D341Med (cell line): ENCODE data around the gene KLHL42.

ENCODE experiments used
- DNase-seq: peaks from one replicate; pipeline ENCODE4 v3.0.0; 2012; ENCODE audit warnings: low spot score

KLHL42 gene

GRCh38 chr12:27780612-27781408 is 777 bp downstream of the KLHL42 start:
- DNase-seq, result no peak

GRCh38 chr12:27781680-27782079 is 1.6 kb downstream of the KLHL42 start:
- DNase-seq, result no peak

GRCh38 chr12:27782481-27782880 is 2.4 kb downstream of the KLHL42 start:
- no peak for DNase-seq

- DNase-seq, result no peak
Observed at GRCh38 chr12:27785882-27786570, 6.0 kb downstream of the KLHL42 start.

- DNase-seq, result no peak
Observed at GRCh38 chr12:27787559-27787958, 7.5 kb downstream of the KLHL42 start.

GRCh38 chr12:27790179-27790578 is 10.1 kb downstream of the KLHL42 start:
- no peak for DNase-seq

GRCh38 chr12:27794818-27795584 is 15.0 kb downstream of the KLHL42 start:
- DNase-seq, result no peak

GRCh38 chr12:27796128-27796527 is 16.1 kb downstream of the KLHL42 start:
- DNase-seq, result no peak

- DNase-seq, result no peak
Observed at GRCh38 chr12:27797301-27798025, 17.4 kb downstream of the KLHL42 start.

- DNase-seq, result no peak
Observed at GRCh38 chr12:27800819-27801218, 20.8 kb downstream of the KLHL42 start.

- no peak for DNase-seq
Observed at GRCh38 chr12:27801630-27802029, 21.6 kb downstream of the KLHL42 start.

GRCh38 chr12:27802511-27802910 is 22.5 kb downstream of the KLHL42 start:
- DNase-seq, result no peak

GRCh38 chr12:27802936-27803335 is 22.9 kb downstream of the KLHL42 start:
- DNase-seq, result no peak

- DNase-seq, result no peak
Observed at GRCh38 chr12:27805238-27805637, 25.2 kb downstream of the KLHL42 start.

- DNase-seq, result no peak
Observed at GRCh38 chr12:27806259-27806658, 26.2 kb downstream of the KLHL42 start.

- no peak for DNase-seq
Observed at GRCh38 chr12:27807063-27807703, 27.1 kb downstream of the KLHL42 start.

- DNase-seq, result no peak
Observed at GRCh38 chr12:27808841-27809240, 28.8 kb downstream of the KLHL42 start.

- DNase-seq, result no peak
Observed at GRCh38 chr12:27810756-27811155, 30.7 kb downstream of the KLHL42 start.

GRCh38 chr12:27812502-27812901 is 32.5 kb downstream of the KLHL42 start:
- DNase-seq, result no peak

- no peak for DNase-seq
Observed at GRCh38 chr12:27814411-27814810, 34.4 kb downstream of the KLHL42 start.

GRCh38 chr12:27814851-27815591 is 35.0 kb downstream of the KLHL42 start:
- DNase-seq, result no peak
